Hepatocyte (in vitro differentiated cells): ENCODE measurements around the gene CEP170B. TPM values are rescaled to one million over a fixed set of nuclear protein-coding genes. Genes with fewer than 3 reads are reported as not detected.
"Not testable (repeated sequence)": the region's sequence is repeated elsewhere in the genome, so short reads cannot be mapped to it uniquely, and the experiment has no call there.

Experiments
- DNase-seq: peaks from one replicate; pipeline ENCODE4 v3.0.0-alpha.2; 2016; ENCODE audit warnings: low spot score
- H2AFZ ChIP-seq: fragments of 200-600 bp; sonication (generic); 2 replicates; pipeline ENCODE4 v1.6.0; 2016; ENCODE audit warnings: antibody characterized with exemption, mild to moderate bottlenecking
- H3K27ac ChIP-seq: fragments of 200-600 bp; sonication (generic); 2 replicates; pipeline ENCODE4 v1.5.1; 2016; ENCODE audit warnings: mild to moderate bottlenecking
- H3K27me3 ChIP-seq: fragments of 200-600 bp; sonication (generic); 2 replicates; pipeline ENCODE4 v1.6.1; 2016
- H3K36me3 ChIP-seq: fragments of 200-600 bp; sonication (generic); replicated peaks from 2 replicates; pipeline ENCODE4 v1.5.1; 2016; ENCODE audit warnings: low read depth; ENCODE audit not compliant: insufficient read depth
- H3K4me1 ChIP-seq: fragments of 200-600 bp; sonication (generic); 2 replicates; pipeline ENCODE4 v1.5.1; 2016; ENCODE audit warnings: mild to moderate bottlenecking, moderate library complexity; ENCODE audit not compliant: insufficient read depth
- H3K4me2 ChIP-seq: fragments of 200-600 bp; sonication (generic); 2 replicates; pipeline ENCODE4 v1.6.0; 2016
- H3K4me3 ChIP-seq: fragments of 200-600 bp; sonication (generic); 2 replicates; pipeline ENCODE4 v1.5.1; 2016; ENCODE audit warnings: mild to moderate bottlenecking
- H3K79me2 ChIP-seq: fragments of 200-600 bp; sonication (generic); 2 replicates; pipeline ENCODE4 v1.6.0; 2017; ENCODE audit warnings: mild to moderate bottlenecking
- H3K9me2 ChIP-seq: fragments of 200-600 bp; sonication (generic); replicated peaks from 2 replicates; pipeline ENCODE4 v1.6.0; 2017; ENCODE audit warnings: mild to moderate bottlenecking; ENCODE audit not compliant: insufficient read depth
- H3K9me3 ChIP-seq: fragments of 200-600 bp; sonication (generic); 2 replicates; pipeline ENCODE4 v1.5.1; 2016; ENCODE audit warnings: low read depth, mild to moderate bottlenecking
- H4K20me1 ChIP-seq: fragments of 200-600 bp; sonication (generic); 2 replicates; pipeline ENCODE4 v1.6.0; 2016; ENCODE audit warnings: mild to moderate bottlenecking; ENCODE audit not compliant: insufficient read depth, poor library complexity, severe bottlenecking
- EZH2 ChIP-seq: fragments of 200-600 bp; sonication (generic); IDR thresholded peaks from 2 replicates; pipeline ENCODE4 v1.6.1; 2016; ENCODE audit warnings: antibody characterized with exemption, mild to moderate bottlenecking, borderline replicate concordance
- EZH2phosphoT487 ChIP-seq: fragments of 200-600 bp; sonication (generic); IDR thresholded peaks from one replicate; pipeline ENCODE4 v1.6.1; 2018; ENCODE audit warnings: antibody characterized with exemption, mild to moderate bottlenecking, low read depth, moderate library complexity; ENCODE audit not compliant: unreplicated experiment, severe bottlenecking
- WGBS: methylation state at CpG from one replicate; pipeline ENCODE4 v1.1.6; 2016; ENCODE audit warnings: low lambda C conversion rate; ENCODE audit errors: missing lambda C conversion rate; 5-methylcytosine and 5-hydroxymethylcytosine counted together
- polyA plus RNA-seq: library from polyadenylated mRNA; unstranded; fragments of >200 nt; fragmentation: Nextera tagmentation; extraction: Ambion mirVana; gene quantifications from 2 replicates; pipeline ENCODE4 v1.2.1, GENCODE V29; 2016
- total RNA-seq: library from RNA; depleted of rRNA; stranded (reverse); fragments of >200 nt; gene quantifications from 2 replicates; pipeline ENCODE4 v1.2.3, GENCODE V29; 2014
- TF ChIP-seq, protein P1 (sequence below): fragments of 200-600 bp; sonication (generic); IDR thresholded peaks from 2 replicates; pipeline ENCODE4 v1.5.1; 2016; ENCODE audit warnings: antibody characterized with exemption, mild to moderate bottlenecking; ENCODE audit not compliant: poor library complexity

The CEP170B gene
- total and polyA plus RNA-seq, 2 experiments from 2014 or later = 7.6 to 20.3 TPM

DNA sequence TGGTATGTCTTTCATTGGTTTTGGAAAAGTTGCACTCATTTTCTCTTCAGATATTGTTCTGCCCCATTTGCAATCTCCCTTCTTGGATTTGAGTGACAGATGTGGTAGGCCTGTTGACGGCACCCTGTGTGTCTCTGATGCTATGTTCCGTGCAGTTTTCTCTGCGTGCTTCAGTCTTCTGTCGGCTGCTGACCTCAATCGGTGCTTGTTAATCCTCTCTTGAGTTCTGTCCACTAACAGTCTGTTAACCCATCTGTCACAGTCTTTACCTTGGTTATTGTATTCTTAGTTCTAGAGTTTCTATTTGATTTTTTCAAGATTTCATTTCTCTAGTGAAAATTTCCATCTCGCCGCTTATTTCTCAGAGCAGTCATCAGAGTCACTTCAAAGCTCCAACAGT, 38.9 kb downstream of the CEP170B start:
- Histone ChIP-seq H3K9me3 (no peaks in the 10 kb centered on the region), H4K20me1 (no peaks in the 10 kb centered on the region), H3K27me3 (peaks cover 4% of the 10 kb centered on the region), H3K79me2 (no peaks in the 10 kb centered on the region), H3K27ac (no peak overlapping the region), H3K4me1 (no peaks in the 10 kb centered on the region), H3K4me2 (no peak overlapping the region), H3K9me2 (no peaks in the 10 kb centered on the region), H3K36me3 (no peaks in the 10 kb centered on the region), H2AFZ (no peak overlapping the region), H3K4me3 (no peak overlapping the region)
- TF ChIP-seq EZH2phosphoT487 (no peak), EZH2 (no peak)
- TF ChIP-seq, protein P1, sequence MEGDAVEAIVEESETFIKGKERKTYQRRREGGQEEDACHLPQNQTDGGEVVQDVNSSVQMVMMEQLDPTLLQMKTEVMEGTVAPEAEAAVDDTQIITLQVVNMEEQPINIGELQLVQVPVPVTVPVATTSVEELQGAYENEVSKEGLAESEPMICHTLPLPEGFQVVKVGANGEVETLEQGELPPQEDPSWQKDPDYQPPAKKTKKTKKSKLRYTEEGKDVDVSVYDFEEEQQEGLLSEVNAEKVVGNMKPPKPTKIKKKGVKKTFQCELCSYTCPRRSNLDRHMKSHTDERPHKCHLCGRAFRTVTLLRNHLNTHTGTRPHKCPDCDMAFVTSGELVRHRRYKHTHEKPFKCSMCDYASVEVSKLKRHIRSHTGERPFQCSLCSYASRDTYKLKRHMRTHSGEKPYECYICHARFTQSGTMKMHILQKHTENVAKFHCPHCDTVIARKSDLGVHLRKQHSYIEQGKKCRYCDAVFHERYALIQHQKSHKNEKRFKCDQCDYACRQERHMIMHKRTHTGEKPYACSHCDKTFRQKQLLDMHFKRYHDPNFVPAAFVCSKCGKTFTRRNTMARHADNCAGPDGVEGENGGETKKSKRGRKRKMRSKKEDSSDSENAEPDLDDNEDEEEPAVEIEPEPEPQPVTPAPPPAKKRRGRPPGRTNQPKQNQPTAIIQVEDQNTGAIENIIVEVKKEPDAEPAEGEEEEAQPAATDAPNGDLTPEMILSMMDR = no peak
- 93% methylated on average over 7 of the region's 7 CpGs for WGBS
- DNase-seq = no peak

DNA sequence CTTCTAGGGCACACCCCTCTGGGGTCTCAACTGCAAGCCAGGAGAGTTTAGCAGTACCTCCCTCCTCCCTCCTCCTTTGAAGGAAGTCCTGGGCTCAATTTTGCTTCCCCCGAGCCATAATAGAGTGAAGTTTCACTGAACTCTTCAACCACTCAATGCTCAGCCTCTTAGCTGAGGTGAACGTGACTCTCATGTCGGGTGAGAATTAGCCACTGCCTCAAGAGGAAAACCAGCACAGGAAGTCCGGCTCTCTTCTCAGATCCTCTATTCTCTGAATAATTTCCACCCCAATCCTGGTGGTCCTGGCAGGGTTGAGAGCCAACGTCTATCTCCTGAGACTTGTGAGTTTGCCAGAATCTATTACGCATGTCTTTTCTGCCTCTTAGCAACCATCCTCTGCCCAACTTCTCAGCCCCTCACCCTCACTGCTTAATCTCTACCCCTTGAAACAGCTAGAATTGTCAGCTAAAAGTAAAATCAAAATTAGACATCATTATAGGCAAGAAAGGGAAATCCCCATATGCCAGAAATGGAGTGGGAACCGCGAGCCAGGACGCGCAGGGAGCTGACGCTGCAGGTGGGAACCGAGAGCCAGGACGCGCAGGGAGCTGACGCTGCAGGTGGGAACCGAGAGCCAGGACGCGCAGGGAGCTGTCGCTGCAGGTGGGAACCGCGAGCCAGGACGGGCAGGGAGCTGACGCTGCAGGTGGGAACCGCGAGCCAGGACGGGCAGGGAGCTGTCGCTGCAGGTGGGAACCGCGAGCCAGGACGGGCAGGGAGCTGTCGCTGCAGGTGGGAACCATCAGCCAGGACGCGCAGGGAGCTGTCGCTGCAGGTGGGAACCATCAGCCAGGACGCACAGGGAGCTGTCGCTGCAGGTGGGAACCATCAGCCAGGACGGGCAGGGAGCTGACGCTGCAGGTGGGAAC, 39.8 kb downstream of the CEP170B start:
- H3K79me2 ChIP-seq, H3K27ac ChIP-seq, H3K9me2 ChIP-seq, H3K9me3 ChIP-seq, H3K4me2 ChIP-seq, H4K20me1 ChIP-seq, H3K27me3 ChIP-seq, H2AFZ ChIP-seq, DNase-seq, H3K4me1 ChIP-seq, H3K4me3 ChIP-seq, H3K36me3 ChIP-seq: not testable (repeated sequence)
- 69% methylated on average over 27 of the region's 38 CpGs for WGBS

DNA sequence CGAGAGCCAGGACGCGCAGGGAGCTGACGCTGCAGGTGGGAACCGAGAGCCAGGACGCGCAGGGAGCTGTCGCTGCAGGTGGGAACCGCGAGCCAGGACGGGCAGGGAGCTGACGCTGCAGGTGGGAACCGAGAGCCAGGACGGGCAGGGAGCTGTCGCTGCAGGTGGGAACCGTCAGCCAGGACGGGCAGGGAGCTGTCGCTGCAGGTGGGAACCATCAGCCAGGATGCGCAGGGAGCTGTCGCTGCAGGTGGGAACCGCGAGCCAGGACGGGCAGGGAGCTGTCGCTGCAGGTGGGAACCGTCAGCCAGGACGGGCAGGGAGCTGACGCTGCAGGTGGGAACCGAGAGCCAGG, 40.5 kb downstream of the CEP170B start:
- H2AFZ ChIP-seq, DNase-seq, H3K27ac ChIP-seq, H3K4me1 ChIP-seq, H3K36me3 ChIP-seq, H3K4me3 ChIP-seq, H3K9me2 ChIP-seq, H4K20me1 ChIP-seq, H3K9me3 ChIP-seq, H3K27me3 ChIP-seq, H3K79me2 ChIP-seq, H3K4me2 ChIP-seq: not testable (repeated sequence)
- 64% methylated on average over 6 of the region's 28 CpGs for WGBS

DNA sequence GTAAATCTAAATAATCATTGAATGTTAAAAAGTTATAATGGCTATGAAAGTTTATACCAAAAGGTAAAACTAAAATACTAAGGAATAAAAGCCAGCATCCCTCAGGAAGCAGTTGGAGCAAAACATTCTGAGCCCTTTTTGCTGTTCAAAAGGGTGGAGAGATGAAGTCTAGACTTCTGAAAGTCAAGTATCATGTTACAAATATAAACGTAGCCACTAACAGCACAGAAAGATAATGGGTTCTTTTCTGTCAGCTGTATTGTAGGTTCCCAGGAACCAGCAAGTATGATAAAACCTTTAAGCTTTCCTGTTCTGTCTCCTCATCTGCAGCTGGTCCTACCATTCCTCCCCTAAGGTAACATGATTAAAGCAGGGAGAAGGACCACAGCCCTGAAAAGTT, 43.2 kb downstream of the CEP170B start:
- no peak for TF ChIP-seq EZH2phosphoT487
- TF ChIP-seq, protein P1 = no peak
- no peak for TF ChIP-seq EZH2
- H3K27me3 ChIP-seq = peaks cover 4% of the 10 kb centered on the region
- H3K9me3 ChIP-seq = no peaks in the 10 kb centered on the region
- no peaks in the 10 kb centered on the region for H3K4me1 ChIP-seq
- H3K9me2 ChIP-seq = no peaks in the 10 kb centered on the region
- H3K27ac ChIP-seq = no peak overlapping the region
- H3K36me3 ChIP-seq = no peaks in the 10 kb centered on the region
- no peak overlapping the region for H3K4me3 ChIP-seq
- no peak for DNase-seq
- no peaks in the 10 kb centered on the region for H4K20me1 ChIP-seq
- no peak overlapping the region for H2AFZ ChIP-seq
- no peak overlapping the region for H3K4me2 ChIP-seq
- WGBS = 4% methylated on average over 1 of the region's 1 CpG
- H3K79me2 ChIP-seq = no peaks in the 10 kb centered on the region
